Measurements from ENCODE around the gene KLHL18.

DNA sequence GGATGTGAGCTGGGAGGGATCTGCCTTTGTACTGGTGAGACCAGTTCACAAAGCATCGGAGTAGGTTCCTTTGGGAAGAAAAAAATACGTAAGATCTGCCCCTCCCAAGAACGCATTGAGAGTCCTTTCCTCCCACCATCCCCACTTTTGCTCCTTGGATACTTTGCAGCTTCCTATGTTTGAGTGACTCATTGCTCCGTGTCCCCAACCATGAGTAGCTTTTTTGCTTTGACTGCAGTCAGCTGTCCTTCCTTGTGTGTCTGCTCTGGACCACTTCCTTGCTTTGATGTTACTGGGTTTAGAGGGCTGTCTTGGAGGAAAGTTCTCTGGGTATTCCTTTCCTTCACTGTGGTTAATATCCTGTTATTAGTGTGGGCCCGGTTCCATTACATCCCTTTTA lies 54.9 kb downstream of the KLHL18 start:
- TF ChIP-seq, protein P1, sequence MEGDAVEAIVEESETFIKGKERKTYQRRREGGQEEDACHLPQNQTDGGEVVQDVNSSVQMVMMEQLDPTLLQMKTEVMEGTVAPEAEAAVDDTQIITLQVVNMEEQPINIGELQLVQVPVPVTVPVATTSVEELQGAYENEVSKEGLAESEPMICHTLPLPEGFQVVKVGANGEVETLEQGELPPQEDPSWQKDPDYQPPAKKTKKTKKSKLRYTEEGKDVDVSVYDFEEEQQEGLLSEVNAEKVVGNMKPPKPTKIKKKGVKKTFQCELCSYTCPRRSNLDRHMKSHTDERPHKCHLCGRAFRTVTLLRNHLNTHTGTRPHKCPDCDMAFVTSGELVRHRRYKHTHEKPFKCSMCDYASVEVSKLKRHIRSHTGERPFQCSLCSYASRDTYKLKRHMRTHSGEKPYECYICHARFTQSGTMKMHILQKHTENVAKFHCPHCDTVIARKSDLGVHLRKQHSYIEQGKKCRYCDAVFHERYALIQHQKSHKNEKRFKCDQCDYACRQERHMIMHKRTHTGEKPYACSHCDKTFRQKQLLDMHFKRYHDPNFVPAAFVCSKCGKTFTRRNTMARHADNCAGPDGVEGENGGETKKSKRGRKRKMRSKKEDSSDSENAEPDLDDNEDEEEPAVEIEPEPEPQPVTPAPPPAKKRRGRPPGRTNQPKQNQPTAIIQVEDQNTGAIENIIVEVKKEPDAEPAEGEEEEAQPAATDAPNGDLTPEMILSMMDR (IDR thresholded peaks at IDR 0.05): no peak
- no peak for TF ChIP-seq POLR2A (IDR thresholded peaks at IDR 0.05)
